Tibial artery (tissue), 4 donors: ENCODE measurements around the gene GBP5.

Experiments used
- DNase-seq, 2 donors: peaks; one replicate each; pipeline ENCODE4 v3.0.0-alpha.2; 2019
- H3K27ac ChIP-seq, 2 donors: fragments of 200-600 bp; sonication (generic) in 1 of 2; 1 replicate in 1 of 2; 2 replicates in 1 of 2; pipeline ENCODE4 v1.5.1; 2018 to 2019; ENCODE audit warnings: mild to moderate bottlenecking in 1 of 2
- H3K27me3 ChIP-seq, 2 donors: fragments of 200-600 bp; sonication (generic) in 1 of 2; one replicate each; pipeline versions ENCODE4 v1.5.1 to v1.6.0; 2016 to 2019
- H3K36me3 ChIP-seq, 3 donors: fragments of 200-600 bp; sonication (generic) in 2 of 3; one replicate each; pipeline ENCODE4 v1.5.1; 2016 to 2019; ENCODE audit warnings: mild to moderate bottlenecking in 2 of 3
- H3K4me1 ChIP-seq, 4 donors: fragments of 200-600 bp; sonication (generic) in 2 of 4; 1 replicate in 3 of 4; 2 replicates in 1 of 4; pipeline ENCODE4 v1.5.1; 2016 to 2019
- H3K4me3 ChIP-seq, 2 donors: fragments of 200-600 bp; sonication (generic) in 1 of 2; 1 replicate in 1 of 2; 2 replicates in 1 of 2; pipeline ENCODE4 v1.5.1; 2018 to 2019; ENCODE audit warnings: mild to moderate bottlenecking in 2 of 2
- H3K9me3 ChIP-seq, 3 donors: fragments of 200-600 bp; sonication (generic) in 1 of 3; one replicate each; pipeline ENCODE4 v1.5.1; 2016 to 2019
- intact Hi-C: fragments of 100-400 bp; cut with DNase I; formaldehyde crosslinking; loops from one replicate; pipeline ENCODE4 v1.15.0; 2023; ENCODE audit warnings: low total_unique reads
- TF ChIP-seq, protein P1 (sequence below), 2 experiments: fragments of 200-600 bp in 1 of 2; fragments of 450-650 bp in 1 of 2; IDR thresholded peaks; one replicate each; pipeline ENCODE4 v1.5.1; 2017 to 2019; ENCODE audit warnings: antibody characterized with exemption in 2 of 2, mild to moderate bottlenecking in 1 of 2, moderate library complexity in 1 of 2

GBP5 gene

DNA sequence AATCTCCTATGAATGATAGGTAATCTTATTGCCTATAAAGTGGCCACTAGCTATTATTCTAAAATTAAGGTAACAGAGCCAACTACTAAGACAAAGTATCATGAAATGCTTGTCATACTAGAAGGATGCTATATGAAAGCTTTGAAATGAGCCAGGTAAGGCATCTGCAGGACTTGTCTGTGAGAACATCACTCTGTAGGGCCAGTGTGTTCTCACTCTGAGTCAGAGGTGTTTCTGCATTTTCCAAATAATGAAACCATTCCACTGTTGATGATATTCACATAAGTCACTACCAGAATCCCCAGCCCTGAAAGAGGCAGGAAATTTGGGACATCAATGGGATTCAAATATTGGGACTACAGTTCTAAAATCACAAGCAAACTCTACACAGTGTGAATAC lies 25.8 kb upstream of the GBP5 start:
- DNase-seq, result no peak
- intact Hi-C loops, result no loop called here
- Histone ChIP-seq H3K4me1 (peaks cover 0 to 9% (median 0%) of the 10 kb centered on the region in 4 donors), H3K27me3 (no peaks in the 10 kb centered on the region), H3K36me3 (no peaks in the 10 kb centered on the region), H3K27ac (no peak overlapping the region), H3K4me3 (no peak overlapping the region), H3K9me3 (no peaks in the 10 kb centered on the region)
- TF ChIP-seq, protein P1, sequence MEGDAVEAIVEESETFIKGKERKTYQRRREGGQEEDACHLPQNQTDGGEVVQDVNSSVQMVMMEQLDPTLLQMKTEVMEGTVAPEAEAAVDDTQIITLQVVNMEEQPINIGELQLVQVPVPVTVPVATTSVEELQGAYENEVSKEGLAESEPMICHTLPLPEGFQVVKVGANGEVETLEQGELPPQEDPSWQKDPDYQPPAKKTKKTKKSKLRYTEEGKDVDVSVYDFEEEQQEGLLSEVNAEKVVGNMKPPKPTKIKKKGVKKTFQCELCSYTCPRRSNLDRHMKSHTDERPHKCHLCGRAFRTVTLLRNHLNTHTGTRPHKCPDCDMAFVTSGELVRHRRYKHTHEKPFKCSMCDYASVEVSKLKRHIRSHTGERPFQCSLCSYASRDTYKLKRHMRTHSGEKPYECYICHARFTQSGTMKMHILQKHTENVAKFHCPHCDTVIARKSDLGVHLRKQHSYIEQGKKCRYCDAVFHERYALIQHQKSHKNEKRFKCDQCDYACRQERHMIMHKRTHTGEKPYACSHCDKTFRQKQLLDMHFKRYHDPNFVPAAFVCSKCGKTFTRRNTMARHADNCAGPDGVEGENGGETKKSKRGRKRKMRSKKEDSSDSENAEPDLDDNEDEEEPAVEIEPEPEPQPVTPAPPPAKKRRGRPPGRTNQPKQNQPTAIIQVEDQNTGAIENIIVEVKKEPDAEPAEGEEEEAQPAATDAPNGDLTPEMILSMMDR (IDR thresholded peaks at IDR 0.05), result no peak

DNA sequence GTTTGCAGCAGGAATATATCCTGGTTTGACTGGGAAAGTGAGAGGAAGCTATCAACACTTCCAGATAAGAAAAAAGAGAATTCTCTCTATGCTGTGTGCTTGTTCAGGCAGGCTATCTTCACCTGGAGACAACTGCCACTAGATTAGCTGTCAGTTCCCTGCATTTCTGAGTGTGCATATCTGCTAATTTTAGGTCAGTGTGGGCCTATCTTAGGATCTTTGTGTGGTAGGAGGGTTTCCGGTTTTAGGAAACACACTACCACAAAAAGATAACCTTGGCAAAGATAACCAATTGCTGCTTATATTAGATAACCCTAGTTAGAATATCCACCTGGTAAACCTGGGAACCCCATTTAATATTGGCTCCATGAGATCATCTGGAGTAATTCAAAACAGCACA lies 22.5 kb upstream of the GBP5 start:
- intact Hi-C loops, result no loop called here
- no peaks in the 10 kb centered on the region for H3K27me3 ChIP-seq
- H3K4me1 ChIP-seq, result peaks cover 0 to 9% (median 0%) of the 10 kb centered on the region in 4 donors
- peaks cover 0 to 6% (median 0%) of the 10 kb centered on the region in 3 donors for H3K9me3 ChIP-seq
- no peaks in the 10 kb centered on the region for H3K36me3 ChIP-seq
- H3K4me3 ChIP-seq, result no peak overlapping the region
- H3K27ac ChIP-seq, result no peak overlapping the region
- TF ChIP-seq, protein P1 (IDR thresholded peaks at IDR 0.05), result no peak
- no peak for DNase-seq

DNA sequence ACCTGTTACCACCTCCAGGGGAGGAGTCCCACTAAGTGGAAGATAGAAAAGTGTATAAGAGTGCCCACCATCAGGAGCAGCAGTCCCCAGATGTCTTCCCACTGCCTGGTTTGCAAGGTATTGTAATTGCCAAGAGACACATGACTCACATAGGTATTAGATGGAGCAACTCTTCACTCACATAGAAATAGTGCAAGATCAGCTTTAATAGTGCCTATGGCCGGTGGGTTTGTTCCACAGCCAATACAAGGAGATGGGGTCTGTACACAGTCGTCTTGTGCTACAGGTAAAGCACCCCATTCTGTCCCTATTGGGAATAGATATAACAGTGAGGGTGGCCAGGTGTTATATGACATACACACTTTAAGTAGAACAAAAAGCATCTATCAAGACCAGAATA lies 18.6 kb upstream of the GBP5 start:
- Histone ChIP-seq H3K4me1 (peaks cover 0 to 25% (median 9%) of the 10 kb centered on the region in 4 donors), H3K4me3 (no peak overlapping the region), H3K27me3 (no peaks in the 10 kb centered on the region), H3K9me3 (peaks cover 0 to 6% (median 0%) of the 10 kb centered on the region in 3 donors), H3K27ac (no peak overlapping the region), H3K36me3 (no peaks in the 10 kb centered on the region)
- no peak for DNase-seq
- intact Hi-C loops, result no loop called here
- TF ChIP-seq, protein P1 (IDR thresholded peaks at IDR 0.05), result no peak

DNA sequence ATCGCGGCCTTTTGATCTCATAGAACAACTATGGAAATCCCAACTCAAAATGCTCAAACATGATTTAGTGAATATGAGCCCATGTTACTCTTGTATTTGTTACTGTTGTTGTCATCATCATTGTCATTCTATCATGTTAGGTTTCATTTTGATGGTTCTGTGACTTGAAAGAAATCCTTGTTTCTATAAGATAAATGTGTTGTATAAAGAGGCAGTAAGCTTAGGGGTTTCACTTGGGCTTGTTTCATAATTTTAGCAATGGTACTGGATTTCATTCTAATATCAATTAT lies 15.3 kb upstream of the GBP5 start:
- no peaks in the 10 kb centered on the region for H3K27me3 ChIP-seq
- H3K9me3 ChIP-seq, result peaks cover 0 to 2% (median 0%) of the 10 kb centered on the region in 3 donors
- H3K4me1 ChIP-seq, result peaks cover 0 to 17% (median 10%) of the 10 kb centered on the region in 4 donors
- DNase-seq, result no peak
- no peak overlapping the region for H3K4me3 ChIP-seq
- TF ChIP-seq, protein P1 (IDR thresholded peaks at IDR 0.05), result no peak
- no peak overlapping the region for H3K27ac ChIP-seq
- no peaks in the 10 kb centered on the region for H3K36me3 ChIP-seq
- intact Hi-C loops, result no loop called here

DNA sequence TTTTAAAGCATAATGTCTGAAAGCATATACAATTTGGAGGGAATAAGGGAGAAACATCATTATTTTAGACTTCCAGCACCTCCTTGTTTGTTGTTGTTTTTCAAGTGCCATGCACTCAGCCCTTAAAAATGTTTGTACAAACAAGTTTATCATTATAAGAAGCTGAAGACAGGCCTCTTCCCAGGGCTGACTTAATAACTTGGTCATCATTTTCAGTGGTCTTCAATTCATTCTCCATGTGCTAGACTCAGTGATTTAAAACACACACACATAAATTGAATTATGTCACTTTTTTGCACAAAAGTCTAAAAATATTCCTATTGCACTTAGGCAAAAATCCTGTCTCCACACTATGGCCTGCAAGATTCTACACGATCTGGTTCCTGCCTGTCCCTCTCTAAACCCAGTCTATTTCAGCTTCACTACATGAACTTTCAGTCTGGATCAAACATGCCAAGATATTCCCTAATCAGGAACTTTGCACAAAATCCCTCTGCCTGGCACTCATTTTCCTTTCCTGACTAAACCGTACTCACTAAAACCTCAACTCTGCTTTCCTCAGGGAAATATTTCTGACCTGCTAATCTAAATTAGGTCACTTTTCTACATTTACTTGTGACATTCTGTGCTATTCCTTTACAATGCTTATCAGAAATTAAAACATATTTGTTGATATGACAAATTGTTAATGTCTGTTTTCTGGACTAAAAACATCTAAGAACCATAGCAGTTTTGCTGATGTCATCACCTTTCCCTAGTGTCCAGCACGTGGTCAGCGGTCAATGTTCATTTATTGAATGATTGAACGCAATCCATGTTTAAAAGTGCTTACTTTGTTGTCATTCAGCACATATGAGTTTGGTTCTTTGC lies 14.8 kb upstream of the GBP5 start:
- Histone ChIP-seq H3K27me3 (no peaks in the 10 kb centered on the region), H3K36me3 (no peaks in the 10 kb centered on the region), H3K4me3 (no peak overlapping the region), H3K9me3 (no peaks in the 10 kb centered on the region), H3K27ac (peak overlapping the region in 1 of 2 donors; percentile 27), H3K4me1 (peaks cover 0 to 17% (median 10%) of the 10 kb centered on the region in 4 donors)
- no peak for DNase-seq
- TF ChIP-seq, protein P1 (IDR thresholded peaks at IDR 0.05), result no peak
- intact Hi-C loops, result no loop called here
